ENCODE data around the gene IGF1R. TPM values are rescaled to one million over a fixed set of nuclear protein-coding genes. Genes with fewer than 3 reads are reported as not detected.

IGF1R gene
- total RNA-seq, 1 donor from 2014 or later = 47.7 TPM

DNA sequence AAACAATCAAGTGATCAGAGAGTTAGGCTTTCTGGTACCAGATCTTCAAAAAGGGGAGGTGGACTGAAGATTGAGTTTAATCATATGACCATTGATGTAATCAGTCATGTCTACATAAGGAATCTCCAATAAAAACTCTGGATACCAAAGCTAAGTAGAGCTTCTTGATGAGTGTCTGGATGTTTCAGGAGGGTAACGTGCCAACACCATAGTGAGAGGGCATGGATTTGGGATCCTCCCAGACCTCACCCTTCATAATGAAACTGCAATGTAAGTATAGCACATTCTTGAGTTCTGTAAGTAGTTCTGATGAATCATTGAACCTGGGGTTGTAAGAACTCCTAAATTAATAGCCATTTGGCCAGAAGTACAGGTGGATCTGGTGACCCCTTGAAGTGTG is 337.9 kb downstream of the IGF1R start:
- no peaks in the 10 kb centered on the region for H3K27me3 ChIP-seq (ENCODE audit: low read depth)
- TF ChIP-seq, protein P1, sequence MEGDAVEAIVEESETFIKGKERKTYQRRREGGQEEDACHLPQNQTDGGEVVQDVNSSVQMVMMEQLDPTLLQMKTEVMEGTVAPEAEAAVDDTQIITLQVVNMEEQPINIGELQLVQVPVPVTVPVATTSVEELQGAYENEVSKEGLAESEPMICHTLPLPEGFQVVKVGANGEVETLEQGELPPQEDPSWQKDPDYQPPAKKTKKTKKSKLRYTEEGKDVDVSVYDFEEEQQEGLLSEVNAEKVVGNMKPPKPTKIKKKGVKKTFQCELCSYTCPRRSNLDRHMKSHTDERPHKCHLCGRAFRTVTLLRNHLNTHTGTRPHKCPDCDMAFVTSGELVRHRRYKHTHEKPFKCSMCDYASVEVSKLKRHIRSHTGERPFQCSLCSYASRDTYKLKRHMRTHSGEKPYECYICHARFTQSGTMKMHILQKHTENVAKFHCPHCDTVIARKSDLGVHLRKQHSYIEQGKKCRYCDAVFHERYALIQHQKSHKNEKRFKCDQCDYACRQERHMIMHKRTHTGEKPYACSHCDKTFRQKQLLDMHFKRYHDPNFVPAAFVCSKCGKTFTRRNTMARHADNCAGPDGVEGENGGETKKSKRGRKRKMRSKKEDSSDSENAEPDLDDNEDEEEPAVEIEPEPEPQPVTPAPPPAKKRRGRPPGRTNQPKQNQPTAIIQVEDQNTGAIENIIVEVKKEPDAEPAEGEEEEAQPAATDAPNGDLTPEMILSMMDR (IDR thresholded peaks at IDR 0.05) = no peak
- ATAC-seq = no peak

DNA sequence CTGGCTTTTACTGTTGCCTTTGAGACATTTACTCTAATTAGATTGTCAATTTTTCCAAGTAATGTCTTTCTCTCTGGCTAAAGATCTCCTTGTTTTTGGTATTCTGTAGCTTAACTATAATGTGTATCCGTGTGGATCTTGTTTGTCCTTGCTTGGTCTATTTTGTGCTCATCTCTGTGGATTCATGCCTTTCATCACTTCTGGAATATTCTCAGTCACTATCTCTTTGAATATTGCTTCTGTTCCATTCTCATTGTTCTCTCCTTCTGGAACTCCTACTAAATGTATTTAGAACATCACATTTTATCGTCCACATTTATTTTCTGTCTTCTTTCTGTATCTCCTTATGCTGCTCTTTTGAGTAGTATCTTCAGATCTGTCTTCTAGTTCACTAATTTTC is 346.6 kb downstream of the IGF1R start:
- ATAC-seq = no peak

More for the DNA sequence above, 337.9 kb downstream of the IGF1R start:
- peaks cover 13% of the 10 kb centered on the region for H3K4me1 ChIP-seq
- H3K4me3 ChIP-seq = no peak overlapping the region
- DNase-seq = no peak
- peaks cover 3% of the 10 kb centered on the region for H3K9me3 ChIP-seq
- intact Hi-C loops (cut with DNase I) = no loop called here
- H3K27ac ChIP-seq = no peak overlapping the region
- no peaks in the 10 kb centered on the region for H3K36me3 ChIP-seq

DNA sequence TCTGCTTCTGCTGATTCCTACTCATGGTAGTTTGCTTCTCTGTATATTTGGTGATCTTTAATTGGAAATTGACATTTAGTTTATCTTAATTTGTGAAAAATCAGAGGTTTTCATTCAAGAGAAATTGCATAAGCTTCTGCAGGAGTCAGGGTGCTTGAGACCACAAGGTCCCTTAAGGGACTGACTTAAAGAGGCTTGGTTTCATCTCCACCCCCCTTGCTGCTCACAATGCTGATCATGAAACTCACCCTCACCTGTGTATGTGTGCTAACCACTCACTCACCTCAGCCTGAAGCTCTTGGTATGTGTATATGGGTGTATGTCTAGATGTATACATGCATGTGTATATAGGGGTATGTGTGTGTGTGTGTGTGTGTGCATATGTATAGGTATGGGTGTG is 347.8 kb downstream of the IGF1R start:
- intact Hi-C loops (cut with DNase I) = no loop called here
- no peaks in the 10 kb centered on the region for H3K9me3 ChIP-seq
- no peak overlapping the region for H3K4me3 ChIP-seq
- no peaks in the 10 kb centered on the region for H3K36me3 ChIP-seq
- no peaks in the 10 kb centered on the region for H3K4me1 ChIP-seq
- no peaks in the 10 kb centered on the region for H3K27me3 ChIP-seq (ENCODE audit: low read depth)
- no peak for DNase-seq
- no peak for ATAC-seq
- no peak overlapping the region for H3K27ac ChIP-seq
- TF ChIP-seq, protein P1 (IDR thresholded peaks at IDR 0.05) = no peak

More for the DNA sequence above, 346.6 kb downstream of the IGF1R start:
- Histone ChIP-seq H3K27ac (no peak overlapping the region), H3K36me3 (no peaks in the 10 kb centered on the region), H3K4me3 (no peak overlapping the region), H3K27me3 (ENCODE audit: low read depth) (no peaks in the 10 kb centered on the region), H3K9me3 (no peaks in the 10 kb centered on the region), H3K4me1 (no peaks in the 10 kb centered on the region)
- intact Hi-C loops (cut with DNase I) = no loop called here
- TF ChIP-seq, protein P1 (IDR thresholded peaks at IDR 0.05) = no peak
- no peak for DNase-seq

DNA sequence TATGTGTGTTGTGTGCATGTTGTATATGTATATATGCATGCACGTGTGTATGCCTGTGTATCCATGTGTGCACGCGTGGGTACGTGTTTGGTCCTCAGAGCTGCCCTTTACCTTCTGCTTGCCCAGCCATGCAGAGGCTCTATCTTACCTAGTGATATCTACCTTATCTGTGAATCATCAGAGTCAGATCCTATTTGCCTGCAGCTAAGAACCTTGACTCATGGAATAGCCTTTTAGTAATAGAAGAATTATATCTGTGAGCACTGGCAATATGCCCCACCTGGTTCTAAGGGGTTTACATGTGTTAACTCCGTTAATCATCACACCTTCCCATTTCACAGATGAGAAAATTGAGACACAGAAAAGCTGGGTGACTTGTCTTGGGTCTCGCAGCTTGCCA is 348.3 kb downstream of the IGF1R start:
- Histone ChIP-seq H3K27ac (no peak overlapping the region), H3K36me3 (no peaks in the 10 kb centered on the region), H3K27me3 (ENCODE audit: low read depth) (no peaks in the 10 kb centered on the region), H3K4me3 (no peak overlapping the region), H3K9me3 (no peaks in the 10 kb centered on the region), H3K4me1 (no peaks in the 10 kb centered on the region)
- ATAC-seq = no peak
- intact Hi-C loops (cut with DNase I) = no loop called here
- DNase-seq = no peak
- TF ChIP-seq, protein P1 (IDR thresholded peaks at IDR 0.05) = no peak

DNA sequence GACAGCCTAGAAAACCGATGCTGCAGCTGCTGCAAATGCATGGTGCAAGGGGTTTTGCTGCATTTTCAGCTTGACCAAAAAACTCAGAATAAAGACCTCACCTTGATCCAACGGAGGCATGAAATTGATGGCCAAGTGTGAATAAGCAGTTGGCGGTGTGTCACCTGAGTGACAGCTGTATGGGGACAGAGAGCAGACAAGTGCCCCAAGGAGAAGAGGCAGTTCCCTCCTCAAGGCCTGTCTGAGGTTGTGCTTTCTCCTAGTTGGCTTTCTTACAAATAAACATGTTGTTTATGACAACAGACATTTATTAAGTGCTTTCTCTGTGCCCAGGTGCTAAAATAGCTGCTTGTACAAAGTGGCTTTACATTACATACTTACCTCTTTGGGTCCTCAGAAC is 349.0 kb downstream of the IGF1R start:
- no peaks in the 10 kb centered on the region for H3K27me3 ChIP-seq (ENCODE audit: low read depth)
- H3K4me3 ChIP-seq = no peak overlapping the region
- no peaks in the 10 kb centered on the region for H3K36me3 ChIP-seq
- no peak overlapping the region for H3K27ac ChIP-seq
- intact Hi-C loops (cut with DNase I) = no loop called here
- no peaks in the 10 kb centered on the region for H3K4me1 ChIP-seq
- DNase-seq = no peak
- H3K9me3 ChIP-seq = no peaks in the 10 kb centered on the region
- TF ChIP-seq, protein P1 (IDR thresholded peaks at IDR 0.05) = no peak
- no peak for ATAC-seq

DNA sequence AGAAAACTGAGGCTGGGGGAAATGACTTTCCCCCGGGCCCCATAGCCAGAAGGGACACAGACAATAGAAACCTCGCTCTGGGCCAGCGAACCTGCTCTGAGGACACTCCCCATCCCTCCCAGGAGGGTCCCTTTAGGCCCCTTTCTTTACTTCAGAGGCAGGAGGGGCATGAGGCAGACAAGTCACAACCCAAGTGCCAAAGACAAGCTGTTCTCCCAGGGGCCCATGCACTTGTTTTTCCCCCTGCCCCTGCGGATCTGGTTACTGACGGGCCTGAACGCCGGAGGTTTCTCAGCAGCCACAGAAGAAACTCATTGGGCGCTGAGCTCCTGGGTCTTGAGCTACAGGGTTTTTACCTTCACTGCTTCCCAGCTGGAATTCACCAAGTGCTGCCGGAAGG is 349.4 kb downstream of the IGF1R start:
- intact Hi-C loops (cut with DNase I) = no loop called here
- H3K9me3 ChIP-seq = no peaks in the 10 kb centered on the region
- H3K27me3 ChIP-seq (ENCODE audit: low read depth) = no peaks in the 10 kb centered on the region
- no peak overlapping the region for H3K4me3 ChIP-seq
- ATAC-seq (no peak), DNase-seq (no peak)
- TF ChIP-seq, protein P1 (IDR thresholded peaks at IDR 0.05) = no peak
- H3K4me1 ChIP-seq = no peaks in the 10 kb centered on the region
- no peaks in the 10 kb centered on the region for H3K36me3 ChIP-seq
- H3K27ac ChIP-seq = no peak overlapping the region
